ENCODE results near the gene ZMYM1.
A peak's percentile ranks its signal among the peaks of the same experiment; 100 is the strongest.
"Not testable (repeated sequence)": the region's sequence is repeated elsewhere in the genome, so short reads cannot be mapped to it uniquely, and the experiment has no call there.

ZMYM1 gene

DNA sequence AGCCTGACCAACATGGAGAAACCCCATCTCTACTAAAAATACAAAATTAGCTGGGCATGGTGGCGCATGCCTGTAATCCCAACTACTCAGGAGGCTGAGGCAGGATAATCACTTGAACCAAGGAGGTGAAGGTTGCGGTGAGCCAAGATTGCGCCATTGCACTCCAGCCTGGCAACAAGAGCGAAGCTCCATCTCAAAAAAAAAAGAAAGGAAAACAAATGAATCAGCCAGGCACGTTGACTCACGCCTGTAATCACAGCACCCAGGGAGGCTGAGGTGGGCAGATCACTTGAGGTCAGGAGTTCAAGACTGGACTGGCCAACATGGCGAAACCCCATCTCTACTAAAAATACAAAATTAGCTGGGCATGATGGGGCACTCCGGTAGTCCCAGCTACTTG lies 2.8 kb upstream of the ZMYM1 start:
- DNase-seq = not testable (repeated sequence)

DNA sequence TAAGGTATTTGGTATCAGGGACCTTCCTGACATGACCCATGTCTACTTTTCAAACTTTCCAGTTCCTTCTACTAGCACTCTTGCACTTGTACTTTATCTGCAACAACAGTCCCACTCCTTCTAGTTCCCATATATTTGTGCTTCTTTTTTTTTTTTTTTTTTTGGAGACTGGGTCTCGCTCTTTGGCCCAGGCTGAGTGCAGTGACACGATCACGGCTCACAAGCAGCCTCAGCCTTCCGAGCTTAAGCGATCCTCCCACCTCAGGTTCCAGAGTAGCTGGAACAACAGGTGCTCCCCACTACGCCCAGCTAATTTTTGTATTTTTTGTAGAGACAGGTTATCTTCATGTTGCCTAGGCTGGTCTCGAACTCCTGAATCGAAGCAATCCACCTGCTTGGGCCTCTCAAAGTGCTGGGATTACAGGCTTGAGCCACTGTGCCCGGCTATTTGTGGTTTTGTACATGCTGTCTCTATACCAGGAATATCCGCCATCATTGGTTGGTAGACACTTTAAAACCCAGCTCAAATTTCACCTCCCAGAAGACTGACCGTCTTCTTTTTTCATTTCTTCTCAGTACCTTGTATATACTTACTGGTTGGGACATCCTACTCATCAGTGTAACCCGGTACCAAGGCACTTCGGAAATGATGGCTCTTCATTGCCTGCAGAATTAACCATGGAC lies 1.1 kb downstream of the ZMYM1 start:
- DNase-seq = no peak

- DNase-seq = no peak
These were observed 6.2 kb downstream of the ZMYM1 start for GRCh38 chr1:35085421-35085820.

GRCh38 chr1:35097224-35097623 lies 18.0 kb downstream of the ZMYM1 start:
- peak; percentile 35 for DNase-seq

GRCh38 chr1:35111106-35111505 lies 31.9 kb downstream of the ZMYM1 start:
- peak; percentile 42 for DNase-seq

DNA sequence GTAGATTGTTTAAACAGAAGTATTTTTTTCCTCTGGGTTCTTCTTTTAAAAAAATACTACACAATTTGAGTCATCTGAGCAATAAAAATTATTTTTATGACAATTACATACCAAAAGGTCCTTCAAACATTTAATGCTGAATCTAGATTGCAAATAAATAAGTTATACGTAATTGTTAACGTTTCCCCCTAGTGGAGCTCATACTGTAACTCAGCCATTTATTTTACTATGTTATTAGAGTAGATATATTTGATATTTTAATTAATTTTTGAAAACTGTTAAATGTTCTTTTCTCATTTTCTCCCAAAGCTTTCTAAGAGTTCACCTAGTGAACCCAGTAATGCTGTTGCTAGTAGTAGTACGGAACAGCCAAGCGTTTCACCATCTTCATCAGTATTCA lies 33.5 kb downstream of the ZMYM1 start:
- DNase-seq = peak; percentile 6

GRCh38 chr1:35115459-35116383 lies 36.5 kb downstream of the ZMYM1 start:
- DNase-seq = peak; percentile 1

DNA sequence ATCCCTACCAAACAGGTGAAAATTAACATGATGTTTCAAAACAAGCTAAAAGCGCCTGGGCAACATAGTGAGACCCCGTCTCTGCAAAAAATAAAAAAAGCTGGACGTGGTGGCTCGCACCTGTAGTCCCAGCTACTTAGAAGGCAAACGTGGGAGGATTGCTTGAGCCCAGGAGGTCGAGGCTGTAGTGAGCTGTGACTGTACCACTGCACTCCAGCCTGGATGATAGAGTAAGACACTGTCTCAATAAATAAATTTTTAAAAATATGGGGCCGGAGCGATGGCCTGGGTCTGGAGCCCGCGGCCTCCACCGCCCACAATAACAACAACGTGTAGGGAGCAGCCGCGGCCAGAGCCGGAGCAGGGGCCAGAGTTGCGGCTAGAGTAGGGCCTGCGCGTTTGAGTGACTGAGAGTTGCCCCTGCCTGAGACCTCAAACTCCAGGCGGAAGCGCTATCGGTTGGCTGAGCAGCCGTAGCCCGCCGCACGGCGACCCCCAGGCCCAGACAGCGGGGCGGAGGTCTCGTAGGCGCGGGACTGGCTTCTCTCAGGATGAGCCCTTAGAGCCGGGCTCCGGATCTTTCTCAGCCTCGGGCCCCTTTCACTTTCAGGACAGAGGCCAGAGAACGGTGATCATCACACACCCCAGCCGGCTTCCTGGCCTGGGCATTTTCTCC lies 41.4 kb downstream of the ZMYM1 start:
- DNase-seq = peak; percentile 3

GRCh38 chr1:35122311-35122710 lies 43.1 kb downstream of the ZMYM1 start:
- DNase-seq = no peak

GRCh38 chr1:35126546-35126945 lies 47.4 kb downstream of the ZMYM1 start:
- no peak for DNase-seq

- no peak for DNase-seq
These were observed 49.9 kb downstream of the ZMYM1 start for GRCh38 chr1:35129080-35129479.

DNA sequence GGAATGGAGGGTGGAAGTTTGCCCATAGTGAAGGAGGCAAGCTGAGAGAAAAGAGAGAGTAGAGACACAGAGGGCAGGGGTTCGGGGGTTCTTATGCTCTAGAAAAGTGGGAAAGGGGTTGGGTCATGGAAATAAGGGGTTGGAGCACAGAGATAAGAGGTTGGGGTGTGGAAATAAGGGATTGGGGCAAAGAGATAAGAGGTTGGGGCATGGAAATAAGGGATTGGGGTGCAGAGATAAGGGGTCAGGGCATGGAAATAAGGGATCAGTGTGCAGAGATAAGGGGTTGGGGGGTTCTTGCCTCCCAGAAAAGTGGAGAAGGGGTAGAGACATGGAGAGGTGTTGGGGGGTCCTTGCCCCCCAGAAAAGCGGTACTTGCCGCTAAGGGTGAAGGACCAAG lies 57.6 kb downstream of the ZMYM1 start:
- DNase-seq = no peak

DNA sequence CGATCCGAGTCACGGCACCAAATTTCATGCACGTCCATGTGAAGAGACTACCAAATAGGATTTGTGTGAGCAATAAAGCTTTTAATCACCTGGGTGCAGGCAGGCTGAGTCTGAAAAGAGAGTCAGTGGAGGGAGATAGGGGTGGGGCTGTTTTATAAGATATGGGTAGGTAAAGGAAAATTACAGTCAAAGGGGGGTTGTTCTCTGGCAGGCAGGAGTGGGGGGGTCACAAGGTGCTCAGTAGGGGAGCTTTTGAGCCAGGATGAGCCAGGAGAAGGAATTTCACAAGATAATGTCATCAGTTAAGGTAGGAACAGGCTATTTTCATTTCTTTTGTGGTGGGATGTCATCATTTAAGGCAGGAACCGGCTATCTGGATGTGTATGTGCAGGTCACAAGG lies 58.4 kb downstream of the ZMYM1 start:
- not testable (repeated sequence) for DNase-seq

DNA sequence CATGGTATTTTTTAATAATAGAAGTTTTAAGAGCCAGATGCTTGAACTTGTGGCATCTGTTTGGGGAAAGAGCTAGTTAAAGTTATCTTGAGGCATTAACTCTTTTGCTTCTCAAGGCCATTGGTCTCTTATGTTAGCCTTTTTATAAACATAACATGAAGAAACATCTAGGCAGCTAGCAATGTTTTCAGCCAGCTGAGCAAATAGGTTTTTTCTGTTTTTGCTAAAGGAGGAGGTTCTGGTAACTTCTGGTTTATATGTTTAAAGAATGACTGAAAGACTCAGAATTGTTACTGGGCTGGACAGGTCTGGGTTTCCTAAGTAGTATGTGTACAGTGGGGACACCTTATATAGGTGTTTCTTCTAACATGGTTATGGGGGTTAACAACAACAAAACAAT lies 63.1 kb downstream of the ZMYM1 start:
- not testable (repeated sequence) for DNase-seq

DNA sequence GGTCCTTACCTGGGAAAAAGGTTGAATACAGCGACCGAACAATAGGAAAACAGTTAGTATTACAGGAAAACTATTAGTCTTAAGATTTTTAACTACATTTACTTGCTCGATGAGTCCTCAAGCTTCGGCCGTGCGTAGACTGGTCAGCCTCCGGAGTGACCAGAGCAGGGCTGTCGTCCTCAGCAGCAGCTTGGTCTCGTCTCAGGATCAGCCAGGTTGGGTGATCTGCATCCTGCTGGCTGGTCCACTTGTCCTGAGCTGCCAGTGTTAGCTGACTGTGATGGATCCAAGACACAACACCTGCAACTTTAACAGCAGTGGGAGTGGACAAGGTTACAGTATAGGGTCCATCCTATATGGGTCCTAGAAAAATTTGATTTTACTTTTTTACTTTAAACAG lies 63.5 kb downstream of the ZMYM1 start:
- not testable (repeated sequence) for DNase-seq

DNA sequence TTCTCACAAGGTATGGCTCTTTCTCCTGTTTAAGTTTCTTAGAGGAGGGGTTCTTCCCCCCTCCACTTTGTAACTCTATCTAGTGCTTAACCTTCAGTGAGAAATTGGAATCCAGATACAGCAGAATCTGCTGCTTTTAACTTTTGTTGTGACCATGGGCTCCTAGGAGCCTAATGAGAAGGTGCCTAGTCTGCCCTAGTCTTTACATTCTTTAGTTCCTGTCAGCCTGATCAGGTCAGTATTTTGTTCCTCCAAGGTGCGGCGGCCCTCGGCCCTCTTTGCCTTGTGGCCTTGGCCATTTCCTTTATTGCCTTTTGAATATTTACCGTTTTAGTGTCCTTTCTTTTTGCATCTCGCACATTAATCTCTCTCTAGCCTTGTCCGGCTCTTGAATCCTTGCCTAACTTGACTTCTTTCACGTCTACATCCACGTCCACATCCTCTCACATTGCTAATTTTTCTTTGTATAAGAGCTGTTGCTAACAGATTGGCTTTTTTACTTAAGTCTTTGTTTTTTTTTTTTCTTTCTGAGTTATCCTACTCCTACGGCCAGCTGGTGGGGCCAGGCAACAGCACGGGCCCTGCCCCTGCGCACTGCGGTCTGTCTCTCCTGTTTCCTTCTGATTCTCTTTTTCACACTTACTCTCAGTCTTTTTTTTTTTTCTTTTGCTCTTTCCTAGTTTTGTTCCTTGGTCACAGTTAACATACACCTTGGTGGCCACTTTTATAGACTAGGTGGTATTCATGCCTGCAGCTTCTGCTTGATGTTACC lies 64.7 kb downstream of the ZMYM1 start:
- DNase-seq = no peak

- not testable (repeated sequence) for DNase-seq
These were observed 66.8 kb downstream of the ZMYM1 start for GRCh38 chr1:35145892-35146549.

- DNase-seq = no peak
These were observed 72.0 kb downstream of the ZMYM1 start for GRCh38 chr1:35151220-35151619.

DNA sequence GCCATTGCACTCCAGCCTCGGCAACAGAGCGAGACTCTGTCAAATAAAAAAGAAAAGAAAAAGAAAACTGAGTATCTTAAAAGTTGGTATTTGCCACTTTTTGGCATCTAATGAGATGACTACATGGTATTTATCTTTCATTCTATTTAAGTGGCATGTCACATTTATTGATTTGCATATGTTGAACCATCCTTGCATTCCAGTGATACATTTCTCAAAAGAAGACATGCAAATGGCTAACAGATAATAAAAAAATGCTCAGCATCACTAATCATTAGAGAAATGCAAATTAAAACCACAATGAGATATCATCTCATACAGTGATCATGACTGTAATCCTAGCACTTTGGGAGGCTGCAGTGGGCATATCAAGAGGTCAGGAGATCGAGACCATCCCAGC lies 85.7 kb downstream of the ZMYM1 start:
- no peak for DNase-seq

Data from fibroblast of skin of scalp (primary cell).